KMS-11 (cell line): Measurements from ENCODE around the gene TCTN1.
"Not testable (repeated sequence)": the region's sequence is repeated elsewhere in the genome, so short reads cannot be mapped to it uniquely, and the experiment has no call there.

Experiments used
- H2AFZ ChIP-seq: fragments of 200-600 bp; sonication (generic); 2 replicates; pipeline ENCODE4 v1.6.1; 2016; ENCODE audit warnings: antibody characterized with exemption, mixed run types, low read depth
- H3K27ac ChIP-seq: fragments of 200-600 bp; sonication (generic); 2 replicates; pipeline ENCODE4 v1.6.1; 2016; ENCODE audit warnings: mild to moderate bottlenecking, mixed run types
- H3K27me3 ChIP-seq: fragments of 200-600 bp; sonication (generic); 2 replicates; pipeline ENCODE4 v1.6.1; 2017; ENCODE audit warnings: mild to moderate bottlenecking, low read depth, mixed run types, moderate library complexity; ENCODE audit not compliant: insufficient read depth
- H3K36me3 ChIP-seq: fragments of 200-600 bp; sonication (generic); 2 replicates; pipeline ENCODE4 v1.6.1; 2017; ENCODE audit warnings: mild to moderate bottlenecking, mixed run types; ENCODE audit not compliant: insufficient read depth
- H3K4me1 ChIP-seq: fragments of 200-600 bp; sonication (generic); 2 replicates; pipeline ENCODE4 v1.6.1; 2016; ENCODE audit warnings: mild to moderate bottlenecking, low read depth, mixed run types; ENCODE audit not compliant: poor library complexity, severe bottlenecking
- H3K4me2 ChIP-seq: fragments of 200-600 bp; sonication (generic); 2 replicates; pipeline ENCODE4 v1.7.0; 2016; ENCODE audit warnings: mild to moderate bottlenecking, mixed run types
- H3K4me3 ChIP-seq: fragments of 200-600 bp; sonication (generic); IDR thresholded peaks from 2 replicates; pipeline ENCODE4 v1.6.1; 2017; ENCODE audit warnings: low read depth, low read length, mixed read lengths; ENCODE audit not compliant: insufficient read depth
- H3K79me2 ChIP-seq: fragments of 200-600 bp; sonication (generic); 2 replicates; pipeline ENCODE4 v1.6.1; 2016; ENCODE audit warnings: low read depth, mixed run types; ENCODE audit not compliant: insufficient read depth
- H3K9ac ChIP-seq: fragments of 200-600 bp; sonication (generic); 2 replicates; pipeline ENCODE4 v1.6.1; 2016; ENCODE audit warnings: mild to moderate bottlenecking, mixed run types
- H4K20me1 ChIP-seq: fragments of 200-600 bp; sonication (generic); 2 replicates; pipeline ENCODE4 v1.6.1; 2016; ENCODE audit warnings: mild to moderate bottlenecking, mixed run types; ENCODE audit not compliant: insufficient read depth
- CTCF ChIP-seq: fragments of 200-600 bp; sonication (generic); conservative IDR thresholded peaks from 2 replicates; pipeline ENCODE4 v1.6.1; 2017; ENCODE audit warnings: low read depth, mild to moderate bottlenecking, antibody characterized with exemption, low read length, moderate library complexity, mixed read lengths

TCTN1 gene

GRCh38 chr12:110581931-110582275 lies 32.0 kb upstream of the TCTN1 start:
- H3K27me3 ChIP-seq, result no peaks in the 10 kb centered on the region
- peaks cover 57% of the 10 kb centered on the region for H3K79me2 ChIP-seq
- H3K4me2 ChIP-seq, result peak overlapping the region; percentile 80
- peak overlapping the region; percentile 59; the same call in 1 of the 2 replicates for H3K27ac ChIP-seq
- H3K4me1 ChIP-seq, result peaks cover 29% of the 10 kb centered on the region
- no peak overlapping the region for H3K4me3 ChIP-seq
- peak overlapping the region; percentile 73; the same call in 1 of the 2 replicates for H3K9ac ChIP-seq
- no peak for TF ChIP-seq CTCF
- H4K20me1 ChIP-seq, result peaks cover 12% of the 10 kb centered on the region
- no peaks in the 10 kb centered on the region for H3K36me3 ChIP-seq
- no peak overlapping the region for H2AFZ ChIP-seq

- Histone ChIP-seq H3K4me3 (no peak overlapping the region), H3K9ac (peak overlapping the region; percentile 73), H3K79me2 (peaks cover 52% of the 10 kb centered on the region), H3K4me1 (peaks cover 25% of the 10 kb centered on the region), H3K36me3 (no peaks in the 10 kb centered on the region), H3K4me2 (peak overlapping the region; percentile 80; the same call in 1 of the 2 replicates), H4K20me1 (peaks cover 10% of the 10 kb centered on the region), H3K27me3 (no peaks in the 10 kb centered on the region), H3K27ac (peak overlapping the region; percentile 59), H2AFZ (peak overlapping the region; percentile 55)
- TF ChIP-seq CTCF, result no peak
Measured at GRCh38 chr12:110582276-110583136, 31.4 kb upstream of the TCTN1 start.

- TF ChIP-seq CTCF, result no peak
Measured at GRCh38 chr12:110583137-110584059, 30.5 kb upstream of the TCTN1 start, which contains the start of gene PPTC7. Gene PPTC7 (minus strand): TSS chr12:110583318. CDS start chr12:110583031, 287 bp downstream.

DNA sequence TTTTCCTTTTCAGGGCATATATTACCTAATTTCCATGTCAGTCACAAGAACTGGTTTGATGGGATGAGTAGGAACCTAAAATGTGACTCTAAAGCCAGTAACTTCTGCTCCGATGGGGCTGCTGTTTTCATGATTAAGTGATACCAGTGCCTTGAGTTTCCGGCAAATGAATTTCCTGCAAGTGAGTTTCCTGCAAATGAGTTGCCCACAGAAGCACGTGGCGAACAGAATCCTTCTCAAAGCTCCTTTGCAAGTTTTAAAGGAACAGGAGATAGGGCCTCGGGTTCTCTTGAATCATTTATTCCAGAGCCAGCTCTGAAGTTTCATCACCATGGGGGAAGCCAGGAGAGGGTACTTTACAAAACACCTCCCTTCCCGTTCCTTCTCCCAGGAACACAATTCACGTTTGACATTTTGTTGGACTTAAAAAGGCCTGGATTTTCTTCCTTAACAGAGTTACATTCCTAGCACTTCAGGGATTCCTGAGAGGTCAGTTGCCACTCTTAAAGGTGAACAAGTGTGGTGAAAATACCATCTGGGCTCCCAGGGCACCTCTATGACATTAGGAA lies 28.6 kb upstream of the TCTN1 start:
- Histone ChIP-seq H3K9ac (no peak overlapping the region), H2AFZ (no peak overlapping the region)

More at GRCh38 chr12:110583137-110584059, 30.5 kb upstream of the TCTN1 start, which contains the start of gene PPTC7:
- Histone ChIP-seq H3K27me3 (no peaks in the 10 kb centered on the region), H3K9ac (peak within 1 kb of the TSS; percentile 73), H3K4me3 (no peak within 1 kb of the TSS), H3K4me2 (peak within 1 kb of the TSS; percentile 80), H3K4me1 (peaks cover 16% of the 10 kb centered on the region), H3K79me2 (peaks cover 43% of the 10 kb centered on the region), H3K27ac (peak within 1 kb of the TSS; percentile 59), H3K36me3 (no peaks in the 10 kb centered on the region), H2AFZ (peak within 1 kb of the TSS; percentile 55), H4K20me1 (peaks cover under 1% of the 10 kb centered on the region; the same call in 1 of the 2 replicates)

GRCh38 chr12:110587102-110587501 lies 26.8 kb upstream of the TCTN1 start:
- H3K4me3 ChIP-seq, H3K9ac ChIP-seq, H3K4me2 ChIP-seq, H4K20me1 ChIP-seq, H3K27ac ChIP-seq, H3K27me3 ChIP-seq, H3K36me3 ChIP-seq, H2AFZ ChIP-seq, H3K79me2 ChIP-seq: not testable (repeated sequence)
- H3K4me1 ChIP-seq, result peaks cover 17% of the 10 kb centered on the region

More for the DNA sequence above, 28.6 kb upstream of the TCTN1 start:
- Histone ChIP-seq H3K4me2 (no peak overlapping the region), H3K27me3 (no peaks in the 10 kb centered on the region), H3K4me3 (no peak overlapping the region), H3K36me3 (no peaks in the 10 kb centered on the region), H3K27ac (no peak overlapping the region), H4K20me1 (no peaks in the 10 kb centered on the region; the same call in 1 of the 2 replicates), H3K4me1 (peaks cover 12% of the 10 kb centered on the region), H3K79me2 (peaks cover 24% of the 10 kb centered on the region)
- no peak for TF ChIP-seq CTCF
